Liver (tissue), 3 donors: ENCODE data around the gene DUSP16.

Source experiments
- CTCF ChIP-seq: fragments of 150-350 bp; IDR thresholded peaks from 2 replicates; pipeline ENCODE4 v1.5.1; 2017; ENCODE audit warnings: improper control_type of control experiment, low read depth, low read length; ENCODE audit not compliant: missing input control
- FOXA1 ChIP-seq: IDR thresholded peaks from 2 replicates; pipeline ENCODE4 v1.6.1; 2016; ENCODE audit warnings: antibody characterized with exemption
- JUND ChIP-seq, 2 donors: IDR thresholded peaks; 2 replicates each; pipeline ENCODE4 v1.6.1; 2016; ENCODE audit warnings: antibody characterized with exemption in 2 of 2
- RAD21 ChIP-seq, 2 donors: IDR thresholded peaks; 2 replicates each; pipeline ENCODE4 v1.6.1; 2016; ENCODE audit warnings: antibody characterized with exemption in 2 of 2, mild to moderate bottlenecking in 2 of 2
- YY1 ChIP-seq: IDR thresholded peaks from 2 replicates; pipeline ENCODE4 v1.6.1; 2016; ENCODE audit warnings: antibody characterized with exemption, mild to moderate bottlenecking
- ZBTB33 ChIP-seq: IDR thresholded peaks from 2 replicates; pipeline ENCODE4 v1.6.1; 2016; ENCODE audit warnings: antibody characterized with exemption
- TF ChIP-seq, protein P1 (sequence below): IDR thresholded peaks from 2 replicates; pipeline ENCODE4 v1.6.1; 2016; ENCODE audit warnings: antibody characterized with exemption, mild to moderate bottlenecking
- donor health status: healthy.
- donor health status: healthy.

DNA sequence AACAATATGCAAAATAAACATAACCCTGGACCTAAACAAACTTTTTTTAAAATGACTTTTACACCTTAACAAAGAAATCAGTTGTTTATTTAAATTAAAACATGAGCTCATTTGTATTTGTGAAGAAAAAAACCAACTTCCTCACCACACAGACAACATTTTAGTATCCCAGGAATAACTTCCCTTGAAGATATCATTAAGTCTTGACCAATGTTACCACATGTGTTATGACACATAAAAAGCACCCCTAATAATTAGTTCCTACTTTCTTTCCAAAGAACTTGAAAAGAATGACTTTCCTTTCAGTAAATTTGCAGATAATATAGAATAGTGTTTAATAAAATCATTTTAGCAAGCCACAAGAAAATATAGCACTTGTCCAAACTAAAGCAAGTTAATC, 42.4 kb downstream of the DUSP16 start:
- TF ChIP-seq RAD21 (IDR thresholded peaks at IDR 0.05) (no peak), CTCF (no peak), JUND (IDR thresholded peaks at IDR 0.05) (no peak), FOXA1 (no peak), ZBTB33 (no peak), YY1 (no peak)
- TF ChIP-seq, protein P1, sequence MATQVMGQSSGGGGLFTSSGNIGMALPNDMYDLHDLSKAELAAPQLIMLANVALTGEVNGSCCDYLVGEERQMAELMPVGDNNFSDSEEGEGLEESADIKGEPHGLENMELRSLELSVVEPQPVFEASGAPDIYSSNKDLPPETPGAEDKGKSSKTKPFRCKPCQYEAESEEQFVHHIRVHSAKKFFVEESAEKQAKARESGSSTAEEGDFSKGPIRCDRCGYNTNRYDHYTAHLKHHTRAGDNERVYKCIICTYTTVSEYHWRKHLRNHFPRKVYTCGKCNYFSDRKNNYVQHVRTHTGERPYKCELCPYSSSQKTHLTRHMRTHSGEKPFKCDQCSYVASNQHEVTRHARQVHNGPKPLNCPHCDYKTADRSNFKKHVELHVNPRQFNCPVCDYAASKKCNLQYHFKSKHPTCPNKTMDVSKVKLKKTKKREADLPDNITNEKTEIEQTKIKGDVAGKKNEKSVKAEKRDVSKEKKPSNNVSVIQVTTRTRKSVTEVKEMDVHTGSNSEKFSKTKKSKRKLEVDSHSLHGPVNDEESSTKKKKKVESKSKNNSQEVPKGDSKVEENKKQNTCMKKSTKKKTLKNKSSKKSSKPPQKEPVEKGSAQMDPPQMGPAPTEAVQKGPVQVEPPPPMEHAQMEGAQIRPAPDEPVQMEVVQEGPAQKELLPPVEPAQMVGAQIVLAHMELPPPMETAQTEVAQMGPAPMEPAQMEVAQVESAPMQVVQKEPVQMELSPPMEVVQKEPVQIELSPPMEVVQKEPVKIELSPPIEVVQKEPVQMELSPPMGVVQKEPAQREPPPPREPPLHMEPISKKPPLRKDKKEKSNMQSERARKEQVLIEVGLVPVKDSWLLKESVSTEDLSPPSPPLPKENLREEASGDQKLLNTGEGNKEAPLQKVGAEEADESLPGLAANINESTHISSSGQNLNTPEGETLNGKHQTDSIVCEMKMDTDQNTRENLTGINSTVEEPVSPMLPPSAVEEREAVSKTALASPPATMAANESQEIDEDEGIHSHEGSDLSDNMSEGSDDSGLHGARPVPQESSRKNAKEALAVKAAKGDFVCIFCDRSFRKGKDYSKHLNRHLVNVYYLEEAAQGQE = no peak
